K562 (cell line): ENCODE data around the gene ZC3H8. TPM values are rescaled to one million over a fixed set of nuclear protein-coding genes. Genes with fewer than 3 reads are reported as not detected.

ENCODE experiments used
- ATAC-seq: fragments of 200-7000 bp; cut with Tn5 transposase; 3 replicates; pipeline ENCODE4 v1.9.1; 2020; ENCODE audit warnings: moderate library complexity
- BruUV-seq: library from RNA; stranded (reverse); fragments of 400-500 nt; replicated peaks from 2 replicates; lab custom pipeline; 2021; lab: Mats Ljungman, UMichigan
- CTCF ChIA-PET: fragments of 300-600 bp; formaldehyde crosslinking; extraction: SDS; loops from one replicate; lab custom pipeline; 2021; ENCODE audit warnings: low intra/inter-chr PET ratio; lab: Yijun Ruan, JAX
- POLR2A ChIA-PET: fragments of 300-600, 350-650 bp; sonication (Branson Sonifier 250); formaldehyde crosslinking; extraction: SDS; loops from one replicate; lab custom pipeline; 2021; ENCODE audit warnings: antibody characterized with exemption, inconsistent platforms; lab: Yijun Ruan, JAX
- DNase-seq, 4 experiments: peaks; one replicate each; pipeline versions ENCODE4 v3.0.0 to v3.0.0-alpha.2; 2011 to 2018; ENCODE audit warnings: low spot score in 3 of 4, mixed read lengths in 3 of 4; ENCODE audit errors: extremely low read depth in 1 of 4
- FAIRE-seq: peaks from 2 replicates; lab custom pipeline; 2011; peaks lifted over from hg19 to GRCh38; lab: Jason Lieb, UNC
- H2AFZ ChIP-seq: 2 replicates; pipeline ENCODE4 v1.6.0; 2011; ENCODE audit warnings: low read depth, low read length, control low read depth, inconsistent platforms
- H3K27ac ChIP-seq: fragments of 200-600 bp; 3 replicates; pipeline ENCODE4 v1.8.0; 2011; ENCODE audit warnings: low read depth, mild to moderate bottlenecking, control low read depth, inconsistent platforms, low read length, moderate library complexity, mixed read lengths; ENCODE audit errors: extremely low read depth
- H3K27me3 ChIP-seq, 2 experiments: fragments of 300-600 bp in 1 of 2; 2 replicates in 1 of 2; 3 replicates in 1 of 2; pipeline versions ENCODE4 v1.6.0 to v1.8.0; 2011; ENCODE audit warnings: inconsistent platforms in 2 of 2, low read length in 2 of 2, mild to moderate bottlenecking in 1 of 2, mixed read lengths in 1 of 2, moderate library complexity in 1 of 2; ENCODE audit not compliant: control insufficient read depth in 2 of 2, insufficient read depth in 2 of 2
- H3K36me3 ChIP-seq: fragments of 300-600 bp; 3 replicates; pipeline ENCODE4 v1.8.0; 2011; ENCODE audit warnings: mild to moderate bottlenecking, low read length, inconsistent platforms; ENCODE audit not compliant: control insufficient read depth, insufficient read depth
- H3K4me1 ChIP-seq, 2 experiments: fragments of 200-600 bp in 1 of 2; replicated peaks in 1 of 2; 2 replicates in 1 of 2; 3 replicates in 1 of 2; pipeline versions ENCODE4 v1.5.1 to v1.8.0; 2011; ENCODE audit warnings: inconsistent platforms in 2 of 2, low read length in 2 of 2, mild to moderate bottlenecking in 1 of 2, mixed read lengths in 1 of 2, moderate library complexity in 1 of 2; ENCODE audit not compliant: control insufficient read depth in 2 of 2, insufficient read depth in 2 of 2
- H3K4me2 ChIP-seq: 2 replicates; pipeline ENCODE4 v1.6.1; 2011; ENCODE audit warnings: low read length, control low read depth, inconsistent platforms, mixed read lengths; ENCODE audit not compliant: insufficient read depth
- H3K4me3 ChIP-seq: fragments of 200-600 bp; sonication (generic), shearing (Covaris generic); 2 replicates; pipeline ENCODE4 v1.5.1; 2016; ENCODE audit warnings: control low read depth, inconsistent platforms
- H3K79me2 ChIP-seq: fragments of 200-600 bp; 3 replicates; pipeline ENCODE4 v1.8.0; 2011; ENCODE audit warnings: low read length, inconsistent platforms; ENCODE audit not compliant: control insufficient read depth, insufficient read depth
- H3K9ac ChIP-seq, 2 experiments: 2 replicates each; pipeline versions ENCODE4 v1.6.0 to v1.6.1; 2011; ENCODE audit warnings: low read depth in 2 of 2, low read length in 2 of 2, control low read depth in 1 of 2, inconsistent platforms in 1 of 2, mild to moderate bottlenecking in 1 of 2, mixed read lengths in 1 of 2; ENCODE audit not compliant: insufficient read depth in 1 of 2
- H3K9me1 ChIP-seq: one replicate; pipeline ENCODE4 v1.6.0; 2011; ENCODE audit warnings: inconsistent platforms, mild to moderate bottlenecking, low read length, moderate library complexity; ENCODE audit not compliant: control insufficient read depth, insufficient read depth
- H3K9me3 ChIP-seq: replicated peaks from 2 replicates; pipeline ENCODE4 v1.5.1; 2011; ENCODE audit warnings: low read depth, low read length, inconsistent platforms; ENCODE audit not compliant: control insufficient read depth, insufficient read depth
- H4K20me1 ChIP-seq: replicated peaks from 2 replicates; pipeline ENCODE4 v1.6.1; 2011; ENCODE audit warnings: low read length, inconsistent platforms, mixed read lengths; ENCODE audit not compliant: control insufficient read depth, insufficient read depth
- HCFC1 ChIP-seq: IDR thresholded peaks from 2 replicates; pipeline ENCODE4 v1.6.1; 2012; ENCODE audit warnings: low read depth, low read length, improper control_type of control experiment
- TAF15 ChIP-seq: fragments of 200-400 bp; formaldehyde crosslinking; IDR thresholded peaks from 2 replicates; pipeline ENCODE4 v1.6.1; 2017; ENCODE audit warnings: mild to moderate bottlenecking, low read depth, low read length, moderate library complexity
- ZC3H8 ChIP-seq: fragments of 450-650 bp; IDR thresholded peaks from 2 replicates; pipeline ENCODE4 v1.6.1; 2017
- ZNF592 ChIP-seq: fragments of 450-650 bp; IDR thresholded peaks from 2 replicates; pipeline ENCODE4 v1.6.1; 2017; ENCODE audit warnings: antibody characterized with exemption, mild to moderate bottlenecking
- WGBS: fragments of 100-300 bp; shearing (Covaris generic); methylation state at CpG from one replicate; pipeline ENCODE4 v1.1.6; 2016; ENCODE audit warnings: low coverage, mixed read lengths; ENCODE audit not compliant: insufficient coverage; ENCODE audit errors: missing lambda C conversion rate; 5-methylcytosine and 5-hydroxymethylcytosine counted together
- in situ Hi-C: fragments of 300-500 bp; cut with MboI; formaldehyde crosslinking; loops from 4 replicates; pipeline ENCODE4 v1.15.0; 2018; ENCODE audit warnings: inconsistent platforms, mixed read lengths
- intact Hi-C: fragments of 100-400 bp; cut with micrococcal nuclease; formaldehyde crosslinking; loops from 2 replicates; pipeline ENCODE4 v1.14.2; 2022
- polyA plus RNA-seq, 8 experiments: library from polyadenylated mRNA; depleted of rRNA in 4 of 8; stranded (reverse) in 5 of 8; unstranded in 3 of 8; fragments of >200 nt; fragmentation: Nextera tagmentation in 2 of 8; fragmentation: Illumina TruSeq in 1 of 8; extraction: Ambion mirVana in 2 of 8; extraction: Trizol in 1 of 8; gene quantifications; 2 replicates each; pipeline versions ENCODE4 v1.2.1 to v1.2.3, GENCODE V29; 2011 to 2014; ENCODE audit warnings: inconsistent platforms in 1 of 8, missing spikeins in 1 of 8
- total RNA-seq, 7 experiments: library from RNA; depleted of rRNA in 6 of 7; stranded (reverse); fragments of >200 nt in 6 of 7; fragmentation: Illumina TruSeq in 2 of 7; extraction: Trizol in 2 of 7; gene quantifications; 2 replicates each; pipeline versions ENCODE4 v1.2.1 to v1.2.3, GENCODE V29; 2011 to 2021; ENCODE audit warnings: low replicate concordance in 1 of 7

ZC3H8 gene
- total and polyA plus RNA-seq, 9 of the 15 experiments (the other 6 are each of a cell fraction or from before 2014, with no cell fraction given), result 11.6 to 41.5 (median 27.5) TPM

- POLR2A ChIA-PET, result no interaction called here
- TF ChIP-seq ZNF592, result no peak
- TF ChIP-seq HCFC1, result no peak
- TF ChIP-seq TAF15, result no peak
- no peak for TF ChIP-seq ZC3H8
- Histone ChIP-seq H4K20me1 (no peaks in the 10 kb centered on the region), H3K27ac (no peak overlapping the region), H3K79me2 (no peaks in the 10 kb centered on the region), H3K9ac (no peak overlapping the region), H3K4me1 (no peaks in the 10 kb centered on the region), H3K4me3 (no peak overlapping the region), H3K9me3 (peaks cover 9% of the 10 kb centered on the region), H3K27me3 (no peaks in the 10 kb centered on the region), H2AFZ (no peak overlapping the region), H3K36me3 (no peaks in the 10 kb centered on the region), H3K4me2 (no peak overlapping the region), H3K9me1 (no peaks in the 10 kb centered on the region)
- WGBS, result 16% methylated on average over 3 of the region's 3 CpGs
- FAIRE-seq (no peak), DNase-seq (no peak), ATAC-seq (no peak)
- intact Hi-C loops, result no loop called here
- CTCF ChIA-PET, result no interaction called here
- BruUV-seq, result no TSS peak
- in situ Hi-C loops, result no loop called here
Measured at GRCh38 chr2:112201696-112202430, 53.0 kb downstream of the ZC3H8 start.
